Activated CD4-positive, CD25-positive, alpha-beta regulatory T cell (primary cell): ENCODE data around the gene TFEB.

Source experiments
- DNase-seq, 4 experiments: peaks; one replicate each; lab custom pipeline; 2025; lab: John Stamatoyannopoulos, UW

Gene TFEB

GRCh38 chr6:41735427-41736185 lies at the start of gene TFEB:
TSS of gene TFEB (minus strand) at chr6:41735608. CDS start at chr6:41691213, 44,395 bp downstream.
- peak; percentile 88 to 91 (median 90) for DNase-seq

- no peak for DNase-seq
Measured at GRCh38 chr6:41784581-41785171, 49.3 kb upstream of the TFEB start.

GRCh38 chr6:41783106-41783780 lies 47.8 kb upstream of the TFEB start:
- no peak for DNase-seq

GRCh38 chr6:41781366-41781730 lies 45.9 kb upstream of the TFEB start:
- no peak for DNase-seq

- no peak for DNase-seq
Measured at GRCh38 chr6:41780551-41781365, 45.4 kb upstream of the TFEB start, which contains the start of gene PRICKLE4. TSS of gene PRICKLE4 (plus strand) at chr6:41780782. CDS start at chr6:41783474, 2,692 bp downstream.

GRCh38 chr6:41779788-41780550 lies 44.6 kb upstream of the TFEB start, which contains the start of gene FRS3:
TSS of gene FRS3 (minus strand) at chr6:41779900. CDS start at chr6:41776987, 2,913 bp downstream.
- DNase-seq = peak; percentile 98 to 99 (median 98)

- DNase-seq = no peak
Measured at GRCh38 chr6:41779336-41779735, 43.9 kb upstream of the TFEB start.

GRCh38 chr6:41778895-41779294 lies 43.5 kb upstream of the TFEB start:
- DNase-seq = no peak

- no peak for DNase-seq
Measured at GRCh38 chr6:41777551-41778285, 42.3 kb upstream of the TFEB start.

- DNase-seq = no peak
Measured at GRCh38 chr6:41775293-41775882, 40.0 kb upstream of the TFEB start.

- no peak for DNase-seq
Measured at GRCh38 chr6:41774841-41775240, 39.4 kb upstream of the TFEB start.

GRCh38 chr6:41771058-41771983 lies 35.9 kb upstream of the TFEB start:
- DNase-seq = no peak

GRCh38 chr6:41770381-41771057 lies 35.1 kb upstream of the TFEB start:
- no peak for DNase-seq

- no peak for DNase-seq
Measured at GRCh38 chr6:41769376-41769775, 34.0 kb upstream of the TFEB start.

GRCh38 chr6:41768545-41769308 lies 33.3 kb upstream of the TFEB start:
- no peak for DNase-seq

GRCh38 chr6:41767112-41767833 lies 31.9 kb upstream of the TFEB start:
- no peak for DNase-seq
